Measurements from ENCODE around the gene LURAP1L.

Gene LURAP1L

GRCh38 chr9:12838546-12838945 is 63.7 kb downstream of the LURAP1L start:
- Histone ChIP-seq H3K36me3 (ENCODE audit: control insufficient read depth, insufficient read depth, low read length) (no peaks in the 10 kb centered on the region), H3K4me3 (replicated peaks; ENCODE audit: low read depth, low read length) (no peak overlapping the region), H3K27me3 (replicated peaks; ENCODE audit: control insufficient read depth, insufficient read depth, low read length) (no peaks in the 10 kb centered on the region)
- no peak for DNase-seq (ENCODE audit: extremely low read depth, insufficient read length)
- TF ChIP-seq, protein P1, sequence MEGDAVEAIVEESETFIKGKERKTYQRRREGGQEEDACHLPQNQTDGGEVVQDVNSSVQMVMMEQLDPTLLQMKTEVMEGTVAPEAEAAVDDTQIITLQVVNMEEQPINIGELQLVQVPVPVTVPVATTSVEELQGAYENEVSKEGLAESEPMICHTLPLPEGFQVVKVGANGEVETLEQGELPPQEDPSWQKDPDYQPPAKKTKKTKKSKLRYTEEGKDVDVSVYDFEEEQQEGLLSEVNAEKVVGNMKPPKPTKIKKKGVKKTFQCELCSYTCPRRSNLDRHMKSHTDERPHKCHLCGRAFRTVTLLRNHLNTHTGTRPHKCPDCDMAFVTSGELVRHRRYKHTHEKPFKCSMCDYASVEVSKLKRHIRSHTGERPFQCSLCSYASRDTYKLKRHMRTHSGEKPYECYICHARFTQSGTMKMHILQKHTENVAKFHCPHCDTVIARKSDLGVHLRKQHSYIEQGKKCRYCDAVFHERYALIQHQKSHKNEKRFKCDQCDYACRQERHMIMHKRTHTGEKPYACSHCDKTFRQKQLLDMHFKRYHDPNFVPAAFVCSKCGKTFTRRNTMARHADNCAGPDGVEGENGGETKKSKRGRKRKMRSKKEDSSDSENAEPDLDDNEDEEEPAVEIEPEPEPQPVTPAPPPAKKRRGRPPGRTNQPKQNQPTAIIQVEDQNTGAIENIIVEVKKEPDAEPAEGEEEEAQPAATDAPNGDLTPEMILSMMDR (IDR thresholded peaks at IDR 0.05; ENCODE audit: insufficient read depth, low read length, poor library complexity, severe bottlenecking): no peak

GRCh38 chr9:12843735-12844134 is 68.9 kb downstream of the LURAP1L start:
- H3K36me3 ChIP-seq (ENCODE audit: control insufficient read depth, insufficient read depth, low read length): no peaks in the 10 kb centered on the region
- TF ChIP-seq, protein P1 (IDR thresholded peaks at IDR 0.05; ENCODE audit: insufficient read depth, low read length, poor library complexity, severe bottlenecking): no peak
- no peak for DNase-seq (ENCODE audit: extremely low read depth, insufficient read length)
- H3K27me3 ChIP-seq (replicated peaks; ENCODE audit: control insufficient read depth, insufficient read depth, low read length): no peaks in the 10 kb centered on the region
- no peak overlapping the region for H3K4me3 ChIP-seq (replicated peaks; ENCODE audit: low read depth, low read length)

GRCh38 chr9:12846035-12846434 is 71.2 kb downstream of the LURAP1L start:
- Histone ChIP-seq H3K4me3 (replicated peaks; ENCODE audit: low read depth, low read length) (no peak overlapping the region), H3K27me3 (replicated peaks; ENCODE audit: control insufficient read depth, insufficient read depth, low read length) (no peaks in the 10 kb centered on the region), H3K36me3 (ENCODE audit: control insufficient read depth, insufficient read depth, low read length) (no peaks in the 10 kb centered on the region)
- TF ChIP-seq, protein P1 (IDR thresholded peaks at IDR 0.05; ENCODE audit: insufficient read depth, low read length, poor library complexity, severe bottlenecking): no peak
- DNase-seq (ENCODE audit: extremely low read depth, insufficient read length): no peak

DNA sequence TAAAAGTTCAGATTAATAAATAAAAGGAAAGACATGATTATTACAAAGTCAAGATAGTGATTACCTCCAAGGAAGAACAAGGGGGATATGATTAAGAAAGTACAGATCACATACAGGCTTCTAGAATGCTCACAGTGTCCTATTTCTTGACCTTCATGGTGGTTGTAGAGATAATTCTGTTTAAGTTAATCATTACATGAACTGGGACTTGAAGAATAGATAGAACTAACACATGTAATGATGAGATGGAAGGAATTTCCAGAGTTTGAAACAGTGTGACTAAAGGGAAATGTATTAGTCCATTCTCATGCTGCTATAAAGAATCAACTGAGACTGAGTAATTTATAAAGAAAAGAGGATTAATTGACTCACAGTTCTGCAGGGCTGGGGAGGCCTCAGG is 72.7 kb downstream of the LURAP1L start:
- Histone ChIP-seq H3K27me3 (replicated peaks; ENCODE audit: control insufficient read depth, insufficient read depth, low read length) (no peaks in the 10 kb centered on the region), H3K4me3 (replicated peaks; ENCODE audit: low read depth, low read length) (no peak overlapping the region), H3K36me3 (ENCODE audit: control insufficient read depth, insufficient read depth, low read length) (no peaks in the 10 kb centered on the region)
- TF ChIP-seq, protein P1 (IDR thresholded peaks at IDR 0.05; ENCODE audit: insufficient read depth, low read length, poor library complexity, severe bottlenecking): no peak
- no peak for DNase-seq (ENCODE audit: extremely low read depth, insufficient read length)

- DNase-seq (ENCODE audit: extremely low read depth, insufficient read length): no peak
- Histone ChIP-seq H3K36me3 (ENCODE audit: control insufficient read depth, insufficient read depth, low read length) (no peaks in the 10 kb centered on the region), H3K27me3 (replicated peaks; ENCODE audit: control insufficient read depth, insufficient read depth, low read length) (no peaks in the 10 kb centered on the region), H3K4me3 (replicated peaks; ENCODE audit: low read depth, low read length) (no peak overlapping the region)
- TF ChIP-seq, protein P1 (IDR thresholded peaks at IDR 0.05; ENCODE audit: insufficient read depth, low read length, poor library complexity, severe bottlenecking): no peak
Observed at GRCh38 chr9:12849486-12850003, 74.7 kb downstream of the LURAP1L start.

Data from GM06990 (cell line).